Lower leg skin (tissue), 3 donors: Measurements from ENCODE around the gene TXNL4A.

Experiments used
- POLR2A ChIP-seq, 2 donors: fragments of 450-650 bp; IDR thresholded peaks; one replicate each; pipeline ENCODE4 v1.6.1; 2016 to 2017; ENCODE audit warnings: antibody characterized with exemption in 2 of 2, mild to moderate bottlenecking in 1 of 2, moderate library complexity in 1 of 2
- TF ChIP-seq, protein P1 (sequence below), 3 donors: fragments of 450-650 bp; IDR thresholded peaks; one replicate each; pipeline ENCODE4 v1.5.1; 2016; ENCODE audit warnings: antibody characterized with exemption in 3 of 3, mild to moderate bottlenecking in 3 of 3, moderate library complexity in 2 of 3

- no peak for TF ChIP-seq POLR2A (IDR thresholded peaks at IDR 0.05)
- TF ChIP-seq, protein P1, sequence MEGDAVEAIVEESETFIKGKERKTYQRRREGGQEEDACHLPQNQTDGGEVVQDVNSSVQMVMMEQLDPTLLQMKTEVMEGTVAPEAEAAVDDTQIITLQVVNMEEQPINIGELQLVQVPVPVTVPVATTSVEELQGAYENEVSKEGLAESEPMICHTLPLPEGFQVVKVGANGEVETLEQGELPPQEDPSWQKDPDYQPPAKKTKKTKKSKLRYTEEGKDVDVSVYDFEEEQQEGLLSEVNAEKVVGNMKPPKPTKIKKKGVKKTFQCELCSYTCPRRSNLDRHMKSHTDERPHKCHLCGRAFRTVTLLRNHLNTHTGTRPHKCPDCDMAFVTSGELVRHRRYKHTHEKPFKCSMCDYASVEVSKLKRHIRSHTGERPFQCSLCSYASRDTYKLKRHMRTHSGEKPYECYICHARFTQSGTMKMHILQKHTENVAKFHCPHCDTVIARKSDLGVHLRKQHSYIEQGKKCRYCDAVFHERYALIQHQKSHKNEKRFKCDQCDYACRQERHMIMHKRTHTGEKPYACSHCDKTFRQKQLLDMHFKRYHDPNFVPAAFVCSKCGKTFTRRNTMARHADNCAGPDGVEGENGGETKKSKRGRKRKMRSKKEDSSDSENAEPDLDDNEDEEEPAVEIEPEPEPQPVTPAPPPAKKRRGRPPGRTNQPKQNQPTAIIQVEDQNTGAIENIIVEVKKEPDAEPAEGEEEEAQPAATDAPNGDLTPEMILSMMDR (IDR thresholded peaks at IDR 0.05): no peak
These were observed 49.3 kb downstream of the TXNL4A start for GRCh38 chr18:79939096-79939495.
